HG03064 (cell line): ENCODE data around the gene FBN1.

Experiments used
- ATAC-seq: cut with Tn5 transposase; IDR thresholded peaks from one replicate; pipeline ENCODE4 v1.9.1; 2021; ENCODE audit warnings: low read depth; ENCODE audit not compliant: unreplicated experiment

Gene FBN1

GRCh38 chr15:48527517-48527916 lies 118.0 kb downstream of the FBN1 start:
- ATAC-seq = no peak

GRCh38 chr15:48522911-48523310 lies 122.6 kb downstream of the FBN1 start:
- ATAC-seq = no peak

GRCh38 chr15:48522123-48522522 lies 123.4 kb downstream of the FBN1 start:
- ATAC-seq = no peak

- ATAC-seq = no peak
Measured at GRCh38 chr15:48520376-48521155, 124.9 kb downstream of the FBN1 start.

GRCh38 chr15:48516121-48516520 lies 129.4 kb downstream of the FBN1 start:
- ATAC-seq = no peak

GRCh38 chr15:48515500-48515899 lies 130.0 kb downstream of the FBN1 start:
- ATAC-seq = no peak

GRCh38 chr15:48514103-48514816 lies 131.2 kb downstream of the FBN1 start:
- ATAC-seq = no peak

- ATAC-seq = no peak
Measured at GRCh38 chr15:48510976-48511375, 134.5 kb downstream of the FBN1 start.

GRCh38 chr15:48507416-48508065 lies 138.0 kb downstream of the FBN1 start:
- no peak for ATAC-seq

GRCh38 chr15:48505067-48505466 lies 140.4 kb downstream of the FBN1 start:
- ATAC-seq = no peak

GRCh38 chr15:48501208-48501607 lies 144.3 kb downstream of the FBN1 start:
- ATAC-seq = no peak

- ATAC-seq = no peak
Measured at GRCh38 chr15:48500595-48500994, 144.9 kb downstream of the FBN1 start.

GRCh38 chr15:48499978-48500377 lies 145.5 kb downstream of the FBN1 start:
- no peak for ATAC-seq

GRCh38 chr15:48498828-48499227 lies 146.7 kb downstream of the FBN1 start:
- no peak for ATAC-seq

GRCh38 chr15:48494631-48495030 lies 150.9 kb downstream of the FBN1 start:
- ATAC-seq = no peak

- no peak for ATAC-seq
Measured at GRCh38 chr15:48493763-48494225, 151.7 kb downstream of the FBN1 start.

- ATAC-seq = no peak
Measured at GRCh38 chr15:48493084-48493762, 152.3 kb downstream of the FBN1 start.

- no peak for ATAC-seq
Measured at GRCh38 chr15:48486228-48486627, 159.3 kb downstream of the FBN1 start.

GRCh38 chr15:48481802-48482201 lies 163.7 kb downstream of the FBN1 start:
- no peak for ATAC-seq

- no peak for ATAC-seq
Measured at GRCh38 chr15:48479751-48480150, 165.8 kb downstream of the FBN1 start.

- no peak for ATAC-seq
Measured at GRCh38 chr15:48478581-48478980, 166.9 kb downstream of the FBN1 start.
